ENCODE data around the gene ABCA2.

Gene ABCA2

GRCh38 chr9:136997830-136998234 is 30.2 kb downstream of the ABCA2 start:
- no peak for DNase-seq (ENCODE audit: low spot score)

GRCh38 chr9:136997371-136997770 is 30.7 kb downstream of the ABCA2 start:
- no peak for DNase-seq (ENCODE audit: low spot score)

- no peak for DNase-seq (ENCODE audit: low spot score)
These were observed 31.4 kb downstream of the ABCA2 start, which contains the start of gene CLIC3 for GRCh38 chr9:136996361-136997292. TSS of gene CLIC3 (minus strand) at chr9:136996568. CDS start at chr9:136996543, 25 bp downstream.

- DNase-seq (ENCODE audit: low spot score), result no peak
These were observed 32.2 kb downstream of the ABCA2 start for GRCh38 chr9:136995772-136996311.

GRCh38 chr9:136995362-136995761 is 32.7 kb downstream of the ABCA2 start:
- no peak for DNase-seq (ENCODE audit: low spot score)

GRCh38 chr9:136994888-136995230 is 33.2 kb downstream of the ABCA2 start:
- DNase-seq (ENCODE audit: low spot score), result no peak

GRCh38 chr9:136994180-136994887 is 33.7 kb downstream of the ABCA2 start:
- no peak for DNase-seq (ENCODE audit: low spot score)

GRCh38 chr9:136992819-136993369 is 35.1 kb downstream of the ABCA2 start:
- no peak for DNase-seq (ENCODE audit: low spot score)

GRCh38 chr9:136991993-136992818 is 35.8 kb downstream of the ABCA2 start, which contains the start of gene PAXX:
TSS of gene PAXX (plus strand) at chr9:136992422. CDS start at chr9:136992444, 22 bp downstream.
- peak; percentile 96 for DNase-seq (ENCODE audit: low spot score)

- no peak for DNase-seq (ENCODE audit: low spot score)
These were observed 37.7 kb downstream of the ABCA2 start for GRCh38 chr9:136990242-136990911.

- DNase-seq (ENCODE audit: low spot score), result no peak
These were observed 39.2 kb downstream of the ABCA2 start for GRCh38 chr9:136988872-136989271.

- DNase-seq (ENCODE audit: low spot score), result no peak
These were observed 42.2 kb downstream of the ABCA2 start for GRCh38 chr9:136985853-136986252.

- DNase-seq (ENCODE audit: low spot score), result no peak
These were observed 42.9 kb downstream of the ABCA2 start for GRCh38 chr9:136985027-136985602.

- DNase-seq (ENCODE audit: low spot score), result no peak
These were observed 43.5 kb downstream of the ABCA2 start for GRCh38 chr9:136984464-136985026.

- no peak for DNase-seq (ENCODE audit: low spot score)
These were observed 44.3 kb downstream of the ABCA2 start for GRCh38 chr9:136983656-136984314.

- DNase-seq (ENCODE audit: low spot score), result no peak
These were observed 44.9 kb downstream of the ABCA2 start for GRCh38 chr9:136983167-136983566.

- no peak for DNase-seq (ENCODE audit: low spot score)
These were observed 45.6 kb downstream of the ABCA2 start, which contains the start of gene LCNL1 for GRCh38 chr9:136982232-136983051. TSS of gene LCNL1 (plus strand) at chr9:136982993. CDS start at chr9:136983587, 594 bp downstream.

GRCh38 chr9:136981588-136982231 is 46.3 kb downstream of the ABCA2 start:
- DNase-seq (ENCODE audit: low spot score), result no peak

All from RKO (cell line).